ENCODE results near the gene UXT. TPM values are rescaled to one million over a fixed set of nuclear protein-coding genes. Genes with fewer than 3 reads are reported as not detected.

Gene UXT
- total and polyA plus RNA-seq, 2 experiments from 2014 or later = 58.4 to 141 TPM

DNA sequence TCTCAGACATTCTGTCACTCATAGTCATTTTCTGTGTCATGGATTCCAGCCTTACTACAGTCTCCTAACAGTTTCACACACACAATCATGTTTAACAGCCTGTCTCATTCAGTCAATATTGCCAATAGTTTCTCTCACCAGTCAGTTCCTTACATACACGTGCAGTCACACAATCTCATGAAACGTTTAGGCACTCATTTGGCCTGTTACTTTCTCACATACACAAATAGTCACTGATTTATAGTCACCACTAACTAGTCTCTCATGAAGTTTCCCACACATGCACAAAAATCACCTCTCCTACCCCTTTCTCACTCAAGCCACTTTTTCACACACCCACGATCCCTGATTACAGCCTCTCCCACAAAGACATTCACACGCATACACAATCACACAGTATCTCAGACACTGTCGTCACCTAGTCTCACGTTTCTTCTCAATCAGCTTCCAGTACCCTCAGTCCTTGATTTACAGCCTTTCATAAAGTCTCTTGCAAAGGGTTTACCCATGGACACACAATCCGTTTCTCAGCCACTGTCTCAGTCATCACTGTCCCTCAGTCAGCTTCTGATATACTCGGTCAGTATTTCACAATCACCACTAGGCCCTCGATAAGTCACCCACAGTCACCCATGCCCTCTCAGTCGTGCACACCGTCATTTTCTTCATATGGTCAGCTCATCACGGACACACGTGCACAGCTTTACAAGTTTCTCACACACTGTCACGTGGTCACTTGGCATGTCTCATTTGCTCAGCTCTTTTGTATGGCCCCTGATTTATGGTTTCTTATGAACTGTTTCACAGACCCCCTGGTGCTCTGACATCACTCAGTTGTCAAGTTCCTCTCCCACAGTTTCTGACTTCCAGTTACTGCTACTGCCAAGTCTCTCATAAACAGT lies 25.0 kb downstream of the UXT start:
- Histone ChIP-seq H3K4me2 (no peak overlapping the region), H2AFZ (no peak overlapping the region), H3K27ac (ENCODE audit: low read depth) (no peak overlapping the region), H4K20me1 (replicated peaks; ENCODE audit: insufficient read depth) (no peaks in the 10 kb centered on the region), H3K36me3 (ENCODE audit: insufficient read depth) (no peaks in the 10 kb centered on the region), H3F3A (replicated peaks; ENCODE audit: low read depth) (no peaks in the 10 kb centered on the region), H3K9me2 (ENCODE audit: insufficient read depth) (no peaks in the 10 kb centered on the region), H3K27me3 (ENCODE audit: insufficient read depth) (no peaks in the 10 kb centered on the region), H3K4me3 (no peak overlapping the region), H3K79me2 (replicated peaks; ENCODE audit: insufficient read depth) (no peaks in the 10 kb centered on the region), H3K4me1 (ENCODE audit: insufficient read depth) (peaks cover 5% of the 10 kb centered on the region; the same call in 1 of the 2 replicates)
- TF ChIP-seq, protein P1, sequence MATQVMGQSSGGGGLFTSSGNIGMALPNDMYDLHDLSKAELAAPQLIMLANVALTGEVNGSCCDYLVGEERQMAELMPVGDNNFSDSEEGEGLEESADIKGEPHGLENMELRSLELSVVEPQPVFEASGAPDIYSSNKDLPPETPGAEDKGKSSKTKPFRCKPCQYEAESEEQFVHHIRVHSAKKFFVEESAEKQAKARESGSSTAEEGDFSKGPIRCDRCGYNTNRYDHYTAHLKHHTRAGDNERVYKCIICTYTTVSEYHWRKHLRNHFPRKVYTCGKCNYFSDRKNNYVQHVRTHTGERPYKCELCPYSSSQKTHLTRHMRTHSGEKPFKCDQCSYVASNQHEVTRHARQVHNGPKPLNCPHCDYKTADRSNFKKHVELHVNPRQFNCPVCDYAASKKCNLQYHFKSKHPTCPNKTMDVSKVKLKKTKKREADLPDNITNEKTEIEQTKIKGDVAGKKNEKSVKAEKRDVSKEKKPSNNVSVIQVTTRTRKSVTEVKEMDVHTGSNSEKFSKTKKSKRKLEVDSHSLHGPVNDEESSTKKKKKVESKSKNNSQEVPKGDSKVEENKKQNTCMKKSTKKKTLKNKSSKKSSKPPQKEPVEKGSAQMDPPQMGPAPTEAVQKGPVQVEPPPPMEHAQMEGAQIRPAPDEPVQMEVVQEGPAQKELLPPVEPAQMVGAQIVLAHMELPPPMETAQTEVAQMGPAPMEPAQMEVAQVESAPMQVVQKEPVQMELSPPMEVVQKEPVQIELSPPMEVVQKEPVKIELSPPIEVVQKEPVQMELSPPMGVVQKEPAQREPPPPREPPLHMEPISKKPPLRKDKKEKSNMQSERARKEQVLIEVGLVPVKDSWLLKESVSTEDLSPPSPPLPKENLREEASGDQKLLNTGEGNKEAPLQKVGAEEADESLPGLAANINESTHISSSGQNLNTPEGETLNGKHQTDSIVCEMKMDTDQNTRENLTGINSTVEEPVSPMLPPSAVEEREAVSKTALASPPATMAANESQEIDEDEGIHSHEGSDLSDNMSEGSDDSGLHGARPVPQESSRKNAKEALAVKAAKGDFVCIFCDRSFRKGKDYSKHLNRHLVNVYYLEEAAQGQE (IDR thresholded peaks at IDR 0.05; ENCODE audit: unreplicated experiment) = no peak
- TF ChIP-seq, protein P2, sequence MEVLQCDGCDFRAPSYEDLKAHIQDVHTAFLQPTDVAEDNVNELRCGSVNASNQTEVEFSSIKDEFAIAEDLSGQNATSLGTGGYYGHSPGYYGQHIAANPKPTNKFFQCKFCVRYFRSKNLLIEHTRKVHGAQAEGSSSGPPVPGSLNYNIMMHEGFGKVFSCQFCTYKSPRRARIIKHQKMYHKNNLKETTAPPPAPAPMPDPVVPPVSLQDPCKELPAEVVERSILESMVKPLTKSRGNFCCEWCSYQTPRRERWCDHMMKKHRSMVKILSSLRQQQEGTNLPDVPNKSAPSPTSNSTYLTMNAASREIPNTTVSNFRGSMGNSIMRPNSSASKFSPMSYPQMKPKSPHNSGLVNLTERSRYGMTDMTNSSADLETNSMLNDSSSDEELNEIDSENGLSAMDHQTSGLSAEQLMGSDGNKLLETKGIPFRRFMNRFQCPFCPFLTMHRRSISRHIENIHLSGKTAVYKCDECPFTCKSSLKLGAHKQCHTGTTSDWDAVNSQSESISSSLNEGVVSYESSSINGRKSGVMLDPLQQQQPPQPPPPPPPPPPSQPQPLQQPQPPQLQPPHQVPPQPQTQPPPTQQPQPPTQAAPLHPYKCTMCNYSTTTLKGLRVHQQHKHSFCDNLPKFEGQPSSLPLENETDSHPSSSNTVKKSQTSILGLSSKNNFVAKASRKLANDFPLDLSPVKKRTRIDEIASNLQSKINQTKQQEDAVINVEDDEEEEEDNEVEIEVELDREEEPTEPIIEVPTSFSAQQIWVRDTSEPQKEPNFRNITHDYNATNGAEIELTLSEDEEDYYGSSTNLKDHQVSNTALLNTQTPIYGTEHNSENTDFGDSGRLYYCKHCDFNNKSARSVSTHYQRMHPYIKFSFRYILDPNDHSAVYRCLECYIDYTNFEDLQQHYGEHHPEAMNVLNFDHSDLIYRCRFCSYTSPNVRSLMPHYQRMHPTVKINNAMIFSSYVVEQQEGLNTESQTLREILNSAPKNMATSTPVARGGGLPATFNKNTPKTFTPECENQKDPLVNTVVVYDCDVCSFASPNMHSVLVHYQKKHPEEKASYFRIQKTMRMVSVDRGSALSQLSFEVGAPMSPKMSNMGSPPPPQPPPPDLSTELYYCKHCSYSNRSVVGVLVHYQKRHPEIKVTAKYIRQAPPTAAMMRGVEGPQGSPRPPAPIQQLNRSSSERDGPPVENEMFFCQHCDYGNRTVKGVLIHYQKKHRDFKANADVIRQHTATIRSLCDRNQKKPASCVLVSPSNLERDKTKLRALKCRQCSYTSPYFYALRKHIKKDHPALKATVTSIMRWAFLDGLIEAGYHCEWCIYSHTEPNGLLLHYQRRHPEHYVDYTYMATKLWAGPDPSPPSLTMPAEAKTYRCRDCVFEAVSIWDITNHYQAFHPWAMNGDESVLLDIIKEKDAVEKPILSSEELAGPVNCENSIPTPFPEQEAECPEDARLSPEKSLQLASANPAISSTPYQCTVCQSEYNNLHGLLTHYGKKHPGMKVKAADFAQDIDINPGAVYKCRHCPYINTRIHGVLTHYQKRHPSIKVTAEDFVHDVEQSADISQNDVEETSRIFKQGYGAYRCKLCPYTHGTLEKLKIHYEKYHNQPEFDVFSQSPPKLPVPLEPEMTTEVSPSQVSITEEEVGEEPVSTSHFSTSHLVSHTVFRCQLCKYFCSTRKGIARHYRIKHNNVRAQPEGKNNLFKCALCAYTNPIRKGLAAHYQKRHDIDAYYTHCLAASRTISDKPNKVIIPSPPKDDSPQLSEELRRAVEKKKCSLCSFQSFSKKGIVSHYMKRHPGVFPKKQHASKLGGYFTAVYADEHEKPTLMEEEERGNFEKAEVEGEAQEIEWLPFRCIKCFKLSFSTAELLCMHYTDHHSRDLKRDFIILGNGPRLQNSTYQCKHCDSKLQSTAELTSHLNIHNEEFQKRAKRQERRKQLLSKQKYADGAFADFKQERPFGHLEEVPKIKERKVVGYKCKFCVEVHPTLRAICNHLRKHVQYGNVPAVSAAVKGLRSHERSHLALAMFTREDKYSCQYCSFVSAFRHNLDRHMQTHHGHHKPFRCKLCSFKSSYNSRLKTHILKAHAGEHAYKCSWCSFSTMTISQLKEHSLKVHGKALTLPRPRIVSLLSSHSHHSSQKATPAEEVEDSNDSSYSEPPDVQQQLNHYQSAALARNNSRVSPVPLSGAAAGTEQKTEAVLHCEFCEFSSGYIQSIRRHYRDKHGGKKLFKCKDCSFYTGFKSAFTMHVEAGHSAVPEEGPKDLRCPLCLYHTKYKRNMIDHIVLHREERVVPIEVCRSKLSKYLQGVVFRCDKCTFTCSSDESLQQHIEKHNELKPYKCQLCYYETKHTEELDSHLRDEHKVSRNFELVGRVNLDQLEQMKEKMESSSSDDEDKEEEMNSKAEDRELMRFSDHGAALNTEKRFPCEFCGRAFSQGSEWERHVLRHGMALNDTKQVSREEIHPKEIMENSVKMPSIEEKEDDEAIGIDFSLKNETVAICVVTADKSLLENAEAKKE (CRISPR knock-in tag; IDR thresholded peaks at IDR 0.05) = no peak
- no peak for TF ChIP-seq POLR2AphosphoS5 (IDR thresholded peaks at IDR 0.05; ENCODE audit: low read depth)
- TF ChIP-seq ZNF114 (CRISPR knock-in tag; IDR thresholded peaks at IDR 0.05) = no peak
- TF ChIP-seq STAT1 (IDR thresholded peaks at IDR 0.05; ENCODE audit: unreplicated experiment) = no peak
- no peak for TF ChIP-seq NANOG (IDR thresholded peaks at IDR 0.05; ENCODE audit: borderline replicate concordance)
- TF ChIP-seq JUNB (IDR thresholded peaks at IDR 0.05; ENCODE audit: unreplicated experiment) = no peak
- TF ChIP-seq, protein P3, sequence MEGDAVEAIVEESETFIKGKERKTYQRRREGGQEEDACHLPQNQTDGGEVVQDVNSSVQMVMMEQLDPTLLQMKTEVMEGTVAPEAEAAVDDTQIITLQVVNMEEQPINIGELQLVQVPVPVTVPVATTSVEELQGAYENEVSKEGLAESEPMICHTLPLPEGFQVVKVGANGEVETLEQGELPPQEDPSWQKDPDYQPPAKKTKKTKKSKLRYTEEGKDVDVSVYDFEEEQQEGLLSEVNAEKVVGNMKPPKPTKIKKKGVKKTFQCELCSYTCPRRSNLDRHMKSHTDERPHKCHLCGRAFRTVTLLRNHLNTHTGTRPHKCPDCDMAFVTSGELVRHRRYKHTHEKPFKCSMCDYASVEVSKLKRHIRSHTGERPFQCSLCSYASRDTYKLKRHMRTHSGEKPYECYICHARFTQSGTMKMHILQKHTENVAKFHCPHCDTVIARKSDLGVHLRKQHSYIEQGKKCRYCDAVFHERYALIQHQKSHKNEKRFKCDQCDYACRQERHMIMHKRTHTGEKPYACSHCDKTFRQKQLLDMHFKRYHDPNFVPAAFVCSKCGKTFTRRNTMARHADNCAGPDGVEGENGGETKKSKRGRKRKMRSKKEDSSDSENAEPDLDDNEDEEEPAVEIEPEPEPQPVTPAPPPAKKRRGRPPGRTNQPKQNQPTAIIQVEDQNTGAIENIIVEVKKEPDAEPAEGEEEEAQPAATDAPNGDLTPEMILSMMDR (conservative IDR thresholded peaks at IDR 0.05; ENCODE audit: low read depth in 2 of 2) = no peak
- peaks cover 6% of the 10 kb centered on the region for H3K27me3 Mint-ChIP-seq (ENCODE audit: insufficient read depth, low read depth, poor library complexity)
- H3K9me3 Mint-ChIP-seq = no peaks in the 10 kb centered on the region
- no peak overlapping the region for H3K4me3 Mint-ChIP-seq
- H3K36me3 Mint-ChIP-seq (ENCODE audit: low read depth) = peaks cover 27% of the 10 kb centered on the region
- ATAC-seq = no peak
- H3K4me1 Mint-ChIP-seq = peaks cover 11% of the 10 kb centered on the region
- H3K27ac Mint-ChIP-seq = no peak overlapping the region
- no peak for DNase-seq (ENCODE audit: low spot score)
